ENCODE results near the gene SREBF2.

The SREBF2 gene

DNA sequence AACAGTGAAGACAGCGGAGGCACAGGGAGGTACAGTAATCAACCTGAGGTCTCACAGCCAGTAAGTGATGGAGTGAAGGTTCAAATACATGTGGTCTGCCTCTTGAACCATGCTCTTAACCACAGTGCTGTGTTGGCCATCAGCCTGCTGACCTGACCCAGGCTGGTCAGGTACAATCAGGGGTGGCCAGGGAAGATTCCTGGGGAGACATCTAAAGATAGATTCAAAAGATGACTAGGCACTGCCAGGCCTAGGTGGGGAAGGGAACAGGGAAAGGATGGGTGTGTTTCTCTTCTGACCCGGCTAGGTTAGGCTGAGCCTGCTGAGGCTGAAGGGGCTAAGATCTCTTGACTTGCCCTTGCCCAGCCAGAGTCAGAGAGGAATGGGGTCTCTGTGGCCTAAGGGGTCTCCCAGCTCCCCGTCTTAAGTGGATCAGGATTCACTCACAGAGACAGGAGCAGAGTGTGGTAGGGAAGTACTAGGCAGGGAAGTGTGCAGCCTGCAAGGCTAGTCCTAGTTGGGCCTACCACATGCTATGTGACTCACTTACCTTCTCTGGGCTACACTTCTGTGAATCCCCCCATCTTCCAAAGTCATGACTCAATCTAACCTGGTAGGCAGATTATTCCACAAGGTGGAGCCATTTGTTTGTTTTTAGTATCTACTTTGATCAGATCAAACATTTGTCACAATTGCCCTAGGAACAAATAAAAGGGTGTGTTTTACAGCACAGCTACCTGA is 10.4 kb upstream of the SREBF2 start:
- peak overlapping the region; percentile 41 for H3K27ac Mint-ChIP-seq

DNA sequence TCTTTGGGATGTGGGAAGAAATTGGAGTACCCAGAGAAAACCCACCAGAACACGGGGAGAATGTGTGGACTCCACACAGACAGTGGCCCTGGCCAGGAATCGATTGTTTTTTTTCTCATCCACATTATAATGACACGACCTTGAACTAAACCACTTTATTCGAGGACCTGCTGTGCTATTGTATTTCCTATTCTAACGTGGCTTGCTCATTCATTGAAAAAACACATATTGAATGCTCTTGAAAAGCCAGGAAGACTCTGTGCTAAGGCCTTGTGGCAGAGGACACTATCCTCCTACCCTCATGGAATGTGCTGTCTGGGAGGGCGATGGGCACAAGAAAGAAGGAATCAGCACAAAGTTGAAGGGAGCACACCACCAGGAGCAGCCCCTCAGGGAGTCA is 9.1 kb upstream of the SREBF2 start:
- H3K27me3 Mint-ChIP-seq (ENCODE audit: low read depth, poor library complexity) = peaks cover 3% of the 10 kb centered on the region

More for the DNA sequence above, 10.4 kb upstream of the SREBF2 start:
- Mint-ChIP-seq H3K9me3 (no peaks in the 10 kb centered on the region), H3K4me1 (peaks cover 62% of the 10 kb centered on the region), H3K27me3 (ENCODE audit: low read depth, poor library complexity) (peaks cover 3% of the 10 kb centered on the region), H3K36me3 (ENCODE audit: low read depth) (peaks cover 43% of the 10 kb centered on the region), H3K4me3 (no peak overlapping the region)
- TF ChIP-seq, protein P1, sequence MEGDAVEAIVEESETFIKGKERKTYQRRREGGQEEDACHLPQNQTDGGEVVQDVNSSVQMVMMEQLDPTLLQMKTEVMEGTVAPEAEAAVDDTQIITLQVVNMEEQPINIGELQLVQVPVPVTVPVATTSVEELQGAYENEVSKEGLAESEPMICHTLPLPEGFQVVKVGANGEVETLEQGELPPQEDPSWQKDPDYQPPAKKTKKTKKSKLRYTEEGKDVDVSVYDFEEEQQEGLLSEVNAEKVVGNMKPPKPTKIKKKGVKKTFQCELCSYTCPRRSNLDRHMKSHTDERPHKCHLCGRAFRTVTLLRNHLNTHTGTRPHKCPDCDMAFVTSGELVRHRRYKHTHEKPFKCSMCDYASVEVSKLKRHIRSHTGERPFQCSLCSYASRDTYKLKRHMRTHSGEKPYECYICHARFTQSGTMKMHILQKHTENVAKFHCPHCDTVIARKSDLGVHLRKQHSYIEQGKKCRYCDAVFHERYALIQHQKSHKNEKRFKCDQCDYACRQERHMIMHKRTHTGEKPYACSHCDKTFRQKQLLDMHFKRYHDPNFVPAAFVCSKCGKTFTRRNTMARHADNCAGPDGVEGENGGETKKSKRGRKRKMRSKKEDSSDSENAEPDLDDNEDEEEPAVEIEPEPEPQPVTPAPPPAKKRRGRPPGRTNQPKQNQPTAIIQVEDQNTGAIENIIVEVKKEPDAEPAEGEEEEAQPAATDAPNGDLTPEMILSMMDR (IDR thresholded peaks at IDR 0.05) = peak; percentile 18
- no peak for DNase-seq

DNA sequence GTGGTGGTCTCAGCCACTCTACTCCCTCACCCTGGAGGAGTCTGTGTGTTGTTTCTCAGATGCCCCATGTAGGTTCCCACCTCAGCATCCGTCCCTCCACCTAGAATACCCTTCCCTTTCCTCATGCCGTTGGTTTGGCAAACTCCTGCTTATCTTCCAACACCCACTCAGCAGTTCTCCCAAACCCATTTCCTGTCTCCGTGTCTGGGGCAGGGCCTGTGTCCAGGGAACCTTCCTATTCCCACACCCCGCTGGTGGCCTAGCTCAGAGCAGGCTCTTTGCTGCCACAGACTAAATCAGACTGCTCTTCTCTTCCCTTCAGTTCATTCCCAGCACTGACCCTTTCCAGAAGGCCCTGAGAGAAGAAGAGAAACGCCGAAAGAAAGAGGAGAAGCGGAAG is 7.5 kb upstream of the SREBF2 start:
- TF ChIP-seq, protein P1 (IDR thresholded peaks at IDR 0.05) = no peak
- Mint-ChIP-seq H3K9me3 (no peaks in the 10 kb centered on the region), H3K27ac (peak overlapping the region; percentile 99), H3K36me3 (ENCODE audit: low read depth) (peaks cover 33% of the 10 kb centered on the region), H3K27me3 (ENCODE audit: low read depth, poor library complexity) (peaks cover 3% of the 10 kb centered on the region), H3K4me3 (peak overlapping the region; percentile 60), H3K4me1 (peaks cover 89% of the 10 kb centered on the region)
- no peak for DNase-seq

More for the DNA sequence above, 9.1 kb upstream of the SREBF2 start:
- H3K36me3 Mint-ChIP-seq (ENCODE audit: low read depth) = peaks cover 43% of the 10 kb centered on the region
- H3K27ac Mint-ChIP-seq = peak overlapping the region; percentile 94
- H3K9me3 Mint-ChIP-seq = no peaks in the 10 kb centered on the region
- peaks cover 76% of the 10 kb centered on the region for H3K4me1 Mint-ChIP-seq
- TF ChIP-seq, protein P1 (IDR thresholded peaks at IDR 0.05) = no peak
- no peak overlapping the region for H3K4me3 Mint-ChIP-seq
- no peak for DNase-seq

DNA sequence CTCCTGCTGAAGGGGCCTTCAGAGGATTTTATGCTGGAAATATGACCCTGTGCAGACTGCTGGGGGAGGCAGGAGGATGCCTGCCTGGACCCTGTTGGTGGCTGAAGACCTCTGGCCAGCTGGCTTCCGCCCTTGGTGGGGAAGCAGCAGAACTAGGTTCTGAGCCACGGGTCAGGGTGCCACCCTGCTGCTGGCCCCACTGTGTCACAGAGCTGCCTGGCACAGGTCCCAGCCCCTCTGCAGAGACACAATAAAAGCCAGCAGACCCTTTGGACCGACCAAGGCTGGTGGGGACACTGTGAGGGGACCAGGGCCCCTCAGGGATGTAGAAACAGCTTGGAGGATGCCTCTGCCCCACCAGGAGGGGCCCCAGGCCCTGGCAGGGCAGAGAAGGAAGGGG is 6.9 kb upstream of the SREBF2 start:
- Mint-ChIP-seq H3K27me3 (ENCODE audit: low read depth, poor library complexity) (peaks cover 3% of the 10 kb centered on the region), H3K4me1 (peaks cover 84% of the 10 kb centered on the region), H3K4me3 (no peak overlapping the region), H3K9me3 (no peaks in the 10 kb centered on the region), H3K36me3 (ENCODE audit: low read depth) (peaks cover 28% of the 10 kb centered on the region), H3K27ac (peak overlapping the region; percentile 99)
- TF ChIP-seq, protein P1 (IDR thresholded peaks at IDR 0.05) = no peak
- DNase-seq = no peak

DNA sequence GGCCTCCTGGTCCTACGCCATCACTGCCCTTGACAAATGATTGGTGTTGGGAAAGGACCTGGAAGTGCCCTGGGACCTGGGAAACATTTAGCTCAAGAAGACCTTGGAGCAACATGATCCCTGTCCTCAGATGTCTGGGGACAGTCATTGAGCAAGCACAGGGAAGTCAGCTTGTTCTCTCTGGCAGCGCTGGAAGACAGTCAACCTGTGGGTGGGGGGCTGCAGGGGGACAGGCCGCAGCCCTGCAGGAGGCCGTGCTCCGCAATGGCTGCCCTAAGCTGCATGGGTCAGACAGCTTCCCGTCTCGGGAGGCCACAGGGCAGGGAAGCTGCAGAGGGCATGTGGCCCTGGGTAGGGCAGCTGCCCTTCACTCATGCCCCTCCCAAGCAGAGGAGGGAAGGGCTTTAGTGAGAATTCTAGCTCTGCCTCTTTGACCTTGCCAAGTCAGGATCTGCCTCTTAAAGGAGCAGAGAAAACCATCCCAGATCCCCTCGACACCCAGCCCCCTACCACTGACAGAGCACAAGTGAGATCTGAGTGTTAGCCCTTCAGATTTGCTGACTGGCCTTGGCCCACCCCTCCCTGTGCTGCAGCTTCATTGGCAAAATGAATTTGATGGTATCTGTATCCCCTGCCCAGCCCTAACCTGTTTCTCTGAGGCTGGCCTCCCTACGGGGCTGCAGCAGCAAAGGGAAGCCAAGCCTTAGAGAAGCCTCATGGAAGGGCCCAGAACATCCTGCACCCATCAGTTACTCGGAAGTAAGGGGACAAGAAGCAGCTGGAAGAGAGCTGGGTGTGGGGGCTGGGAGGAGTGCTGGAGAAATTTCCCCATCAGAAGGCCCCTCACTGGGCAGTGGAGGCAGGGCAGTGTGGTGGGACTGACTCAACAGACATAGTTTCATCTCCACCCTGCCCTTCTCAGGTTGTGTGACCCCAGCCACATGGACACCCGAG is 6.2 kb upstream of the SREBF2 start:
- Mint-ChIP-seq H3K36me3 (ENCODE audit: low read depth) (peaks cover 27% of the 10 kb centered on the region), H3K4me1 (peaks cover 84% of the 10 kb centered on the region), H3K27me3 (ENCODE audit: low read depth, poor library complexity) (no peaks in the 10 kb centered on the region), H3K9me3 (no peaks in the 10 kb centered on the region), H3K4me3 (peak overlapping the region; percentile 53), H3K27ac (peak overlapping the region; percentile 99)
- TF ChIP-seq, protein P1 (IDR thresholded peaks at IDR 0.05) = no peak
- DNase-seq = peak; percentile 26
